ENCODE measurements around the gene LRMDA. TPM values are rescaled to one million over a fixed set of nuclear protein-coding genes. Genes with fewer than 3 reads are reported as not detected.

The LRMDA gene
- total and polyA plus RNA-seq, 2 of the 13 experiments (the other 11 are each of a cell fraction or from before 2014, with no cell fraction given) = 13.4 to 22.0 TPM

- TF ChIP-seq AHDC1 (CRISPR knock-in tag; IDR thresholded peaks at IDR 0.05; ENCODE audit: borderline replicate concordance) (no peak), SALL2 (CRISPR knock-in tag; IDR thresholded peaks at IDR 0.05) (no peak), FOXP1 (IDR thresholded peaks at IDR 0.05) (no peak), FOXP1 (CRISPR knock-in tag; IDR thresholded peaks at IDR 0.05) (no peak), JARID2 (CRISPR knock-in tag; IDR thresholded peaks at IDR 0.05; ENCODE audit: insufficient replicate concordance) (no peak)
Measured at GRCh38 chr10:75739414-75740143, 308.2 kb downstream of the LRMDA start (continued).

- ChIA-PET CTCF (ENCODE audit: low intra/inter-chr PET ratio, low total read pairs) (no interaction called here), POLR2A (no interaction called here)
- no peaks in the 10 kb centered on the region for H3K36me3 ChIP-seq (replicated peaks in 1 of 2; ENCODE audit: control insufficient read depth in 1 of 2, insufficient read depth in 2 of 2, low read length in 2 of 2)
- ATAC-seq = no peak
- intact Hi-C loops (cut with micrococcal nuclease; ENCODE audit: unreplicated experiment) = no loop called here
- H3K27ac ChIP-seq (ENCODE audit: extremely low read length, insufficient read depth, low read length) = no peak overlapping the region
- no peaks in the 10 kb centered on the region for H4K20me1 ChIP-seq (ENCODE audit: insufficient read depth, low read length)
- no peak for FAIRE-seq
- no peak overlapping the region for H3K4me2 ChIP-seq (ENCODE audit: low read depth, low read length)
- DNase-seq (ENCODE audit: low spot score) = no peak
- WGBS (ENCODE audit: low lambda C conversion rate) = 100% methylated on average over 1 of the region's 1 CpG
- H3K27me3 ChIP-seq (ENCODE audit: control insufficient read depth in 1 of 2, insufficient read depth in 2 of 2, low read length in 2 of 2) = no peaks in the 10 kb centered on the region
- no TSS peak for BruUV-seq (replicated peaks)
- H2AFZ ChIP-seq (ENCODE audit: low read length) = no peak overlapping the region
- H3K4me3 ChIP-seq (replicated peaks in 1 of 3; ENCODE audit: insufficient read depth in 1 of 3, low read depth in 2 of 3, low read length in 3 of 3) = no peak overlapping the region
- in situ Hi-C loops (cut with HindIII; ENCODE audit: extremely low pct_ligation_motif_present, low pct_unique_long_range_greater_than_20kb) = no loop called here
- no peak overlapping the region for H3K9ac ChIP-seq (ENCODE audit: insufficient read depth, low read depth, low read length)
- TF ChIP-seq ZNF138 (CRISPR knock-in tag; IDR thresholded peaks at IDR 0.05; ENCODE audit: low read depth) = no peak
- TF ChIP-seq PCBP1 (IDR thresholded peaks at IDR 0.05; ENCODE audit: borderline replicate concordance, low read depth, low read length) = no peak
- TF ChIP-seq KLF13 (CRISPR knock-in tag; IDR thresholded peaks at IDR 0.05) = no peak
- TF ChIP-seq ZNF367 (CRISPR knock-in tag; IDR thresholded peaks at IDR 0.05; ENCODE audit: borderline replicate concordance) = no peak
- TF ChIP-seq TBX3 (IDR thresholded peaks at IDR 0.05; ENCODE audit: borderline replicate concordance) = no peak
- no peaks in the 10 kb centered on the region for H3K79me2 ChIP-seq (ENCODE audit: insufficient read depth, low read length)
- no peaks in the 10 kb centered on the region for H3K9me3 ChIP-seq (ENCODE audit: low read length)
- H3K4me1 ChIP-seq (ENCODE audit: insufficient read depth, low read length) = peaks cover 48% of the 10 kb centered on the region
Measured at GRCh38 chr10:75740541-75740940, 309.1 kb downstream of the LRMDA start.

Data from HepG2 (cell line).